ENCODE measurements around the gene TRAF2. TPM values are rescaled to one million over a fixed set of nuclear protein-coding genes. Genes with fewer than 3 reads are reported as not detected.

TRAF2 gene
- total and polyA plus RNA-seq, 8 donors, result 5.5 to 248 (median 11.7) TPM

GRCh38 chr9:136917902-136918301 lies 31.6 kb downstream of the TRAF2 start:
- Histone ChIP-seq H3K36me3 (peaks cover 45 to 91% (median 86%) of the 10 kb centered on the region in 4 donors), H3K4me3 (no peak overlapping the region), H3K4me1 (no peaks in the 10 kb centered on the region), H3K27ac (no peak overlapping the region), H3K27me3 (no peaks in the 10 kb centered on the region), H3K9me3 (no peaks in the 10 kb centered on the region)
- TF ChIP-seq POLR2AphosphoS5 (IDR thresholded peaks at IDR 0.05) (no peak), POLR2A (IDR thresholded peaks at IDR 0.05) (no peak), EP300 (IDR thresholded peaks at IDR 0.05) (no peak), CTCF (IDR thresholded peaks at IDR 0.05) (no peak)
- WGBS, 5 donors, result 76 to 90% (median 84%) methylated on average over 11 of the region's 11 CpGs
- DNase-seq, result no peak
- intact Hi-C loops (cut with DNase I; ENCODE audit: low total_unique reads), result no loop called here

- no peaks in the 10 kb centered on the region for H3K4me1 ChIP-seq
- no peak overlapping the region for H3K4me3 ChIP-seq
- no peak overlapping the region for H3K27ac ChIP-seq
- intact Hi-C loops (cut with DNase I; ENCODE audit: low total_unique reads), result no loop called here
- 93 to 99% (median 97%) methylated on average over 11 to 15 of the region's 15 CpGs for WGBS, 5 donors
- H3K36me3 ChIP-seq, result peaks cover 43 to 91% (median 85%) of the 10 kb centered on the region in 4 donors
- no peak for DNase-seq
- TF ChIP-seq EP300 (IDR thresholded peaks at IDR 0.05), result no peak
- TF ChIP-seq CTCF (IDR thresholded peaks at IDR 0.05), result no peak
- no peak for TF ChIP-seq POLR2AphosphoS5 (IDR thresholded peaks at IDR 0.05)
- TF ChIP-seq POLR2A (IDR thresholded peaks at IDR 0.05), result no peak
- H3K9me3 ChIP-seq, result no peaks in the 10 kb centered on the region
- no peaks in the 10 kb centered on the region for H3K27me3 ChIP-seq
Measured at GRCh38 chr9:136920069-136920468, 33.8 kb downstream of the TRAF2 start.

GRCh38 chr9:136920734-136921231 lies 34.5 kb downstream of the TRAF2 start:
- DNase-seq, result no peak
- Histone ChIP-seq H3K4me1 (no peaks in the 10 kb centered on the region), H3K4me3 (no peak overlapping the region), H3K36me3 (peaks cover 43 to 91% (median 85%) of the 10 kb centered on the region in 4 donors), H3K27ac (no peak overlapping the region), H3K27me3 (no peaks in the 10 kb centered on the region), H3K9me3 (no peaks in the 10 kb centered on the region)
- intact Hi-C loops (cut with DNase I; ENCODE audit: low total_unique reads), result no loop called here
- 91 to 98% (median 94%) methylated on average over 13 to 14 of the region's 14 CpGs for WGBS, 5 donors
- no peak for TF ChIP-seq EP300 (IDR thresholded peaks at IDR 0.05)
- no peak for TF ChIP-seq POLR2A (IDR thresholded peaks at IDR 0.05)

GRCh38 chr9:136921307-136921706 lies 35.0 kb downstream of the TRAF2 start:
- no peak for TF ChIP-seq POLR2A (IDR thresholded peaks at IDR 0.05)
- no peak for TF ChIP-seq EP300 (IDR thresholded peaks at IDR 0.05)
- TF ChIP-seq CTCF (IDR thresholded peaks at IDR 0.05), result no peak
- TF ChIP-seq POLR2AphosphoS5 (IDR thresholded peaks at IDR 0.05), result no peak
- intact Hi-C loops (cut with DNase I; ENCODE audit: low total_unique reads), result no loop called here
- no peak for DNase-seq
- no peak overlapping the region for H3K27ac ChIP-seq
- no peaks in the 10 kb centered on the region for H3K27me3 ChIP-seq
- no peak overlapping the region for H3K4me3 ChIP-seq
- H3K36me3 ChIP-seq, result peaks cover 43 to 91% (median 85%) of the 10 kb centered on the region in 4 donors
- 78 to 92% (median 91%) methylated on average over 6 to 11 of the region's 11 CpGs for WGBS, 5 donors
- H3K9me3 ChIP-seq, result no peaks in the 10 kb centered on the region
- H3K4me1 ChIP-seq, result no peaks in the 10 kb centered on the region

- Histone ChIP-seq H3K4me3 (no peak overlapping the region), H3K27ac (no peak overlapping the region), H3K27me3 (no peaks in the 10 kb centered on the region), H3K36me3 (peaks cover 40 to 91% (median 85%) of the 10 kb centered on the region in 4 donors), H3K9me3 (no peaks in the 10 kb centered on the region), H3K4me1 (no peaks in the 10 kb centered on the region)
- intact Hi-C loops (cut with DNase I; ENCODE audit: low total_unique reads), result no loop called here
- TF ChIP-seq POLR2A (IDR thresholded peaks at IDR 0.05) (no peak), CTCF (IDR thresholded peaks at IDR 0.05) (no peak), EP300 (IDR thresholded peaks at IDR 0.05) (no peak), POLR2AphosphoS5 (IDR thresholded peaks at IDR 0.05) (no peak)
- 75 to 85% (median 80%) methylated on average over 9 to 10 of the region's 10 CpGs for WGBS, 5 donors
- DNase-seq, result no peak
Measured at GRCh38 chr9:136921718-136922117, 35.4 kb downstream of the TRAF2 start.

Data from stomach (tissue), 9 donors.